HG03280 (cell line): ENCODE data around the gene OR2T27.
"Not testable (repeated sequence)": the region's sequence is repeated elsewhere in the genome, so short reads cannot be mapped to it uniquely, and the experiment has no call there.

Experiments
- ATAC-seq: cut with Tn5 transposase; IDR thresholded peaks from one replicate; pipeline ENCODE4 v1.9.1; 2021; ENCODE audit warnings: mild to moderate bottlenecking, moderate library complexity; ENCODE audit not compliant: unreplicated experiment

Gene OR2T27

GRCh38 chr1:248655354-248655753 is at the start of gene OR2T27:
TSS of gene OR2T27 (minus strand) at chr1:248655528. CDS start at chr1:248650884, 4,644 bp downstream.
- ATAC-seq, result not testable (repeated sequence)

GRCh38 chr1:248704606-248705005 is 49.3 kb upstream of the OR2T27 start:
- no peak for ATAC-seq

- no peak for ATAC-seq
Observed at GRCh38 chr1:248703674-248704073, 48.3 kb upstream of the OR2T27 start.

GRCh38 chr1:248702714-248703113 is 47.4 kb upstream of the OR2T27 start, which contains the start of gene OR14I1:
TSS of gene OR14I1 (minus strand) at chr1:248702766.
- ATAC-seq, result no peak

- ATAC-seq, result no peak
Observed at GRCh38 chr1:248699099-248699498, 43.8 kb upstream of the OR2T27 start.

GRCh38 chr1:248697907-248698306 is 42.6 kb upstream of the OR2T27 start:
- no peak for ATAC-seq

GRCh38 chr1:248696774-248697173 is 41.4 kb upstream of the OR2T27 start:
- ATAC-seq, result no peak

GRCh38 chr1:248696261-248696660 is 40.9 kb upstream of the OR2T27 start:
- ATAC-seq, result no peak

- no peak for ATAC-seq
Observed at GRCh38 chr1:248695451-248696132, 40.3 kb upstream of the OR2T27 start.

GRCh38 chr1:248691567-248692155 is 36.3 kb upstream of the OR2T27 start:
- no peak for ATAC-seq

GRCh38 chr1:248688527-248689298 is 33.4 kb upstream of the OR2T27 start:
- peak; percentile 38 for ATAC-seq

- peak; percentile 90 for ATAC-seq
Observed at GRCh38 chr1:248686815-248687214, 31.5 kb upstream of the OR2T27 start.

GRCh38 chr1:248681651-248682050 is 26.3 kb upstream of the OR2T27 start:
- no peak for ATAC-seq

- ATAC-seq, result no peak
Observed at GRCh38 chr1:248670003-248670402, 14.7 kb upstream of the OR2T27 start.

GRCh38 chr1:248663453-248664328 is 8.4 kb upstream of the OR2T27 start:
- peak; percentile 89 for ATAC-seq

- not testable (repeated sequence) for ATAC-seq
Observed at GRCh38 chr1:248656797-248657196, 1.5 kb upstream of the OR2T27 start.

- not testable (repeated sequence) for ATAC-seq
Observed at GRCh38 chr1:248648770-248649536, 6.4 kb downstream of the OR2T27 start.

- ATAC-seq, result not testable (repeated sequence)
Observed at GRCh38 chr1:248645178-248645577, 10.2 kb downstream of the OR2T27 start, which contains the start of gene OR2T35. TSS of gene OR2T35 (minus strand) at chr1:248645278. CDS start at chr1:248639258, 6,020 bp downstream.

GRCh38 chr1:248642971-248643651 is 12.2 kb downstream of the OR2T27 start:
- peak; percentile 59 for ATAC-seq
